ENCODE data around the gene MTHFSD.

DNA sequence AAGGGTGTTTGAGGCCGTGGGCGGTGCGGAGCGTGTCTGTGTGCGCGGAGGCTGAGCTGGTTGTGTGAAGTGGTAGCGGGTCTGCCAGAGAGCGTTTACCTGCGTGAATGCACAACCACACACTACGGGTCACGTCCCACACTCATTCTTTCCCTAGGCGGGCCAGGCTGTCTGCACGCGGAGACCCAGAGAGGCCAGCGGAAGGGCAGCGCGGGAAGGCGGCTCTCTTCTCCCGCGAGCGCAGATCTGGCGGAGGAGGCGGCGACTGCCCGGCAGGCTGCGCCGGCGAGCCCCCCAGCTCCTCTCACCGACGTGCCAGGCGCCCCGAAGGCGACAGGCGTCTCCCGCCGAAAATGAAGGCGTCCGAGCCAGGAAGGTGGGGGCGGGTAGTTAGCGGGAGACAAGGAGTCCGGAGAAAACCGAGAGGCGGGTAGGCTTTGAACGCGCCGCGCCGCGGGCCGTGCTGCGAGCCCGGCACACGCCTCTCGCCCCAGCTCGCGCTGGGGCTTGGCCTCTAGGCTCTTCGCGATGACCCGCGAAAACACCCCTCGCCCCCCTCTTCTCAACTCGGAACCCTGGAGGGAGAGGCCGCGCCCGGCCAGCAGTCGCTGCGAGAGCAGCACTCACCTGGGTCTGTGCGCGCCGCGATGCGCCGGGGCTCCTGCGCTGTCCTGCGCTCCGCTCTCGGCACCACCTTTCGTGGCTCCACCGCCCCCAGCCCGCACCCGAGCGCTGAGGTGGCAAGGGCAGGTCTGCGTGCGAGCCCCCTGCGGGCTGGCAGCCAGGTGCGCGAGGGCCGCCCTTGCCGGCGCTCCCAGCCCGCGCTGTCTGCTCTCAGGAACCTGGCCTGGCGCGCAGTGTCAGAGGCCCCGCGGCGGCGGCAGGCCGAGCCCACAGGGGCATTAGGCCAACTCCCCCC is 46.7 kb downstream of the MTHFSD start:
- no peak for TF ChIP-seq POLR2A (IDR thresholded peaks at IDR 0.05)
- TF ChIP-seq CTCF (IDR thresholded peaks at IDR 0.05): no peak
- no peak for TF ChIP-seq EP300 (IDR thresholded peaks at IDR 0.05)

Measured in tibial nerve (tissue), 4 donors.